ENCODE results near the gene CFAP74.
"Not testable (repeated sequence)": the region's sequence is repeated elsewhere in the genome, so short reads cannot be mapped to it uniquely, and the experiment has no call there.

CFAP74 gene

DNA sequence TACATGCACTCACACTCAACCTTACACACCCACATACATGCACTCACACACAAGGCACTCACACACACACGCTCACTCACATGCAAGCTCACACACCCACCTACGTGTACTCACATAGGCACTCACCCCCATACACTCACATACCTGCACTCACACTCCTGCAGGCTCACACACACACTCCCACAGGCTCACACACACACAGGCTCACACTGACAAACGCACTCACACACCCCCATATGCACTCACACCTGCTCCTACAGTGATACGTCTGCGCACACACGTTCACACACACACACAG, 65.4 kb downstream of the CFAP74 start:
- Histone ChIP-seq H3K4me1 (no peaks in the 10 kb centered on the region), H3K9me3 (no peaks in the 10 kb centered on the region), H3K36me3 (no peaks in the 10 kb centered on the region), H3K27me3 (no peaks in the 10 kb centered on the region), H3K4me3 (ENCODE audit: low read depth, low read length) (no peak overlapping the region)
- no peak for DNase-seq
- TF ChIP-seq, protein P1, sequence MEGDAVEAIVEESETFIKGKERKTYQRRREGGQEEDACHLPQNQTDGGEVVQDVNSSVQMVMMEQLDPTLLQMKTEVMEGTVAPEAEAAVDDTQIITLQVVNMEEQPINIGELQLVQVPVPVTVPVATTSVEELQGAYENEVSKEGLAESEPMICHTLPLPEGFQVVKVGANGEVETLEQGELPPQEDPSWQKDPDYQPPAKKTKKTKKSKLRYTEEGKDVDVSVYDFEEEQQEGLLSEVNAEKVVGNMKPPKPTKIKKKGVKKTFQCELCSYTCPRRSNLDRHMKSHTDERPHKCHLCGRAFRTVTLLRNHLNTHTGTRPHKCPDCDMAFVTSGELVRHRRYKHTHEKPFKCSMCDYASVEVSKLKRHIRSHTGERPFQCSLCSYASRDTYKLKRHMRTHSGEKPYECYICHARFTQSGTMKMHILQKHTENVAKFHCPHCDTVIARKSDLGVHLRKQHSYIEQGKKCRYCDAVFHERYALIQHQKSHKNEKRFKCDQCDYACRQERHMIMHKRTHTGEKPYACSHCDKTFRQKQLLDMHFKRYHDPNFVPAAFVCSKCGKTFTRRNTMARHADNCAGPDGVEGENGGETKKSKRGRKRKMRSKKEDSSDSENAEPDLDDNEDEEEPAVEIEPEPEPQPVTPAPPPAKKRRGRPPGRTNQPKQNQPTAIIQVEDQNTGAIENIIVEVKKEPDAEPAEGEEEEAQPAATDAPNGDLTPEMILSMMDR (IDR thresholded peaks at IDR 0.05; ENCODE audit: low read depth, low read length) = no peak

DNA sequence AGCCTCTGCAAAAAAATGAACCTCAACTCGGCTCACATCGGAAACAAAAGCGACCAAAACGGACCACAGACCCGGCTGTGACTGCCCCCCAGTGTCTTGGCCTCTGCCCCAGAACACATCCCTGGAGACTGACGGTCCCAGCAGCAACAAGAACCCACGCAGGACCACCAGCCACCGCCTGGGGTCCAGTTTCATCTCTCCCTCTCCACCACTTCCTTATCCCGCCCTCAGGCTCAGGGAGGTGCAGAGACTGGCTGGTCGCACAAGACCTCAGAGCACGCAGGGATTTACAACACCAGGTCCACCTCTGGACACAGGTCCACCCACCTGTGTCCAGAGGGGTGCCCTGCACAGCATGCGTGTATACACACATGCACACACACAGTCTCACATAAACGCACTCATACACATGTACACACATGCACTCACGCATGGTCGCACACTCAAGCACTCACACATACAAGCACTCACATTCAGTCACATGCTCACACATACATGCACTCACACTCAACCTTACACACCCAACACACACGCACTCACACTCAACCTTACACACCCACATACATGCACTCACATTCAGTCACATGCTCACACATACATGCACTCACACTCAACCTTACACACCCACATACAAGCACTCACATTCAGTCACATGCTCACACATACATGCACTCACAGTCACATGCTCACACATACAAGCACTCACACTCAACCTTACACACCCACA, 65.9 kb downstream of the CFAP74 start:
- no peaks in the 10 kb centered on the region for H3K27me3 ChIP-seq
- TF ChIP-seq, protein P1 (IDR thresholded peaks at IDR 0.05; ENCODE audit: low read depth, low read length) = no peak

DNA sequence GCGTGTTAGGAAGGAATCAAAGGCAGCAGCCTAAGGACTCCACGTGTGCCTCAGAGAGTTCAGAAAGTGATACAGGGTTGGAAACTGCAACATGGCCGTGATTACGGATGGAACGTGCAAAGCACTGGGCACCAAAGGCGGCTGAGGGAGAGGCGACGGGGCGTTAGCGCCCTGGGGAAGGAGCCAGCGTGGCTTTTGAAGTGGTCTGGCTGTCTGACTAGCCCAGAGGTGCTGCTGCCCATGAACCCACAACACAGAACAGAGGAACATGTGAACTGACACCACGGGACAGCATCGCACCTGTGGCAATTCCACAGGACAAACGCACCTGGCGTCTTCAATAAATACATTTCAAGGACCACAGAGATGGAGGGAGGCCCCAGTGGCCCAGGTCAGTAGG, 66.5 kb downstream of the CFAP74 start:
- no peak for DNase-seq
- no peaks in the 10 kb centered on the region for H3K27me3 ChIP-seq
- H3K4me3 ChIP-seq (ENCODE audit: low read depth, low read length) = no peak overlapping the region
- H3K9me3 ChIP-seq = no peaks in the 10 kb centered on the region
- TF ChIP-seq, protein P1 (IDR thresholded peaks at IDR 0.05; ENCODE audit: low read depth, low read length) = no peak
- H3K4me1 ChIP-seq = no peaks in the 10 kb centered on the region
- H3K36me3 ChIP-seq = no peaks in the 10 kb centered on the region

More for the DNA sequence above, 65.9 kb downstream of the CFAP74 start:
- no peak for DNase-seq
- H3K4me3 ChIP-seq (ENCODE audit: low read depth, low read length) = no peak overlapping the region
- no peaks in the 10 kb centered on the region for H3K4me1 ChIP-seq
- no peaks in the 10 kb centered on the region for H3K9me3 ChIP-seq
- H3K36me3 ChIP-seq = no peaks in the 10 kb centered on the region

DNA sequence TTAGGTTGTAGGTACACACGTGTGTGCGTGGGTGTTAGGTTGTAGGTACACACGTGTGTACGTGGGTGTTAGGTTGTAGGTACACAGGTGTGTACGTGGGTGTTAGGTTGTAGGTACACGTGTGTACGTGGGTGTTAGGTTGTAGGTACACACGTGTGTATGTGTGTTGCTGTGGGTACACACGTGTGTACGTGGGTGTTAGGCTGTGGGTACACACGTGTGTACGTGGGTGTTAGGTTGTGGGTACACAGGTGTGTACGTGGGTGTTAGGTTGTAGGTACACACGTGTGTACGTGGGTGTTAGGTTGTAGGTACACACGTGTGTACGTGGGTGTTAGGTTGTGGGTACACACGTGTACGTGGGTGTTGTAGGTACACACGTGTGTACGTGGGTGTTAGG, 68.7 kb downstream of the CFAP74 start:
- H3K36me3 ChIP-seq, H3K27me3 ChIP-seq, DNase-seq: not testable (repeated sequence)

DNA sequence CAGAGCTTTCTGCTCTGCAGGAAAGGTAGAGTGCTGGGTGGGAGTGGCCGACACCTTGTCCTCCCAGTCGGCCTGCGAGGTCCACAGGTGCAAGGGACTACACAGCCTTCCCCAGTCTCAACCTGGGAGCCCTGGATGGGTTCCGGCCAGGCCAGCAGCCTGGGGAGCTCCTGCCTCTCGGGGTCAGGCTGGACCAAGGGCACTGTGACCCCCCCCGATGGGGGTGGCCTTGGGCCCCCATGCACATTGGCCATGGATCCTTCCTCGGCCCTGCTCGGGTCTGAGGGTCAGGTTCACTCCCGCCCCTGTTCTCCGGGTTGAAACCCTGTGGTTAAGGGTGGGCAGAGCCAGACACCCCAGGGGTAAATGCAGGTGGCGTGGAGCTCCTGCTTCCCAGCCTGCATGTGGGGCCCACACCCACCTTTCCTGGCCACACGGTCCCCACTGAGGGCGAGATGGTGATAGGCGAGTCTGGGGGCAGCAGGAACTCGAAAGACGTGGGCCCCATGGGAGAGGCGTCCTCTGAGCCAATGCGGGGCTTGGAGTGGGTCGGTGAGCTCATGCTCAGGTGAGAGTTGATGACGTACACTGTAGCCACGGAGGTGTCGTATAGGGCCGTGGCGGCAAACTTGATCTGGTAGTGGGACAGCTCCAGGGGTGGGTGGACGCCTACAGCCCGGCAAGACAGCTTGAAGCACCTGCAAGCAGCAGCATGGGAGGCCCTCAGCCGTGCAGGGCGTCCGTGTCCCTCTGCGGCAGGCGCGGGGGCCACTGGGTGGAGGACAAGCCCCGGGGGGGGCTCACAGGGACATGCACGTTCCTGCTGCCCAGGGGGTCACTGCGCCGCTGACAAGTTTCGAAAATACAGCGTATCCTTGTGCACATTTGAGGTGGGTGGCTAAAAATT, 73.7 kb downstream of the CFAP74 start:
- H3K4me1 ChIP-seq = no peaks in the 10 kb centered on the region
- TF ChIP-seq, protein P1 (IDR thresholded peaks at IDR 0.05; ENCODE audit: low read depth, low read length) = no peak
- DNase-seq = no peak
- no peaks in the 10 kb centered on the region for H3K27me3 ChIP-seq
- H3K4me3 ChIP-seq (ENCODE audit: low read depth, low read length) = no peak overlapping the region
- no peaks in the 10 kb centered on the region for H3K36me3 ChIP-seq
- no peaks in the 10 kb centered on the region for H3K9me3 ChIP-seq

More for the DNA sequence above, 68.7 kb downstream of the CFAP74 start:
- H3K4me3 ChIP-seq (ENCODE audit: low read depth, low read length); H3K4me1 ChIP-seq; H3K9me3 ChIP-seq: not testable (repeated sequence)

DNA sequence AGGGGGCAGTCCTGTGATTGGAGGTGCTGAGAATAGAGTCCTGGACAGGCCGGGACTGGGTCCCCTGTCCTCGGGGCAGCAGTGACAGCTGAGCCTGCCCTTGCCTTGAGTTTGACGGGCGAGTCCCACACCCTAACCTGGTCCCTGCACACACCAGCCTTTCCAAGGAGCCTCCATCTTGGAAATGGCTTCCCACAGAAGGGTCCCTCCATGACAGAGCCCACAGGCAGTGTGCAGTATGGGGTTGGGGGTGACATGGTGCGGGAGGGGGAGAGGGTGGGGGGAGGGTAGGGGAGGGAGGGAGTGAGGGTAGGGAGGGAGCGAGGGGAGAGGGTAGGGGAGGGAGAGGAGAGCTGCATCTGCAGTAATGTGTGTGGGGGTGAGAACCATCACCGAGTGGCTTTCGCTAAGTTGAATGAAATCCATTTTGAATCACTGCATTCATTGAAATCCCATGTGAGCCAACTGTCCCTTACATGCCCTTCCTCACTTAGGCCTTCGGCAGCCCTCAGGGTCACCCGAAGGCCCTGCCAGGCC, 74.4 kb downstream of the CFAP74 start:
- TF ChIP-seq, protein P1 (IDR thresholded peaks at IDR 0.05; ENCODE audit: low read depth, low read length) = no peak
- no peak for DNase-seq
- no peaks in the 10 kb centered on the region for H3K4me1 ChIP-seq
- H3K36me3 ChIP-seq = no peaks in the 10 kb centered on the region
- no peak overlapping the region for H3K4me3 ChIP-seq (ENCODE audit: low read depth, low read length)
- H3K27me3 ChIP-seq = no peaks in the 10 kb centered on the region
- H3K9me3 ChIP-seq = no peaks in the 10 kb centered on the region
